Endothelial cell of umbilical vein (primary cell): ENCODE results near the gene CATSPER4. TPM values are rescaled to one million over a fixed set of nuclear protein-coding genes. Genes with fewer than 3 reads are reported as not detected.

Experiments
- BruUV-seq: library from RNA; stranded (reverse); fragments of 400-500 nt; replicated peaks from 2 replicates; lab custom pipeline; 2021; lab: Mats Ljungman, UMichigan
- CTCF ChIA-PET: fragments of 300-600, 350-600 bp; sonication (Branson Sonifier 250); formaldehyde crosslinking; loops from one replicate; lab custom pipeline; 2021; ENCODE audit warnings: antibody characterized with exemption, inconsistent platforms; lab: Charles Lee
- POLR2A ChIA-PET: fragments of 300-600, 350-600 bp; sonication (Branson Sonifier 250); formaldehyde crosslinking; loops from one replicate; lab custom pipeline; 2021; ENCODE audit warnings: antibody characterized with exemption, inconsistent platforms; lab: Charles Lee
- DNase-seq: peaks from one replicate; pipeline ENCODE4 v3.0.0-alpha.2; 2011; ENCODE audit warnings: low read depth, low spot score
- FAIRE-seq: peaks from 2 replicates; lab custom pipeline; 2011; peaks lifted over from hg19 to GRCh38; lab: Jason Lieb, UNC
- H2AFZ ChIP-seq: 2 replicates; pipeline ENCODE4 v1.6.0; 2012; ENCODE audit warnings: low read depth, low read length, control low read depth, inconsistent platforms
- H3K27ac ChIP-seq: 2 replicates; pipeline ENCODE4 v1.5.1; 2011; ENCODE audit warnings: low read depth, mild to moderate bottlenecking, control low read depth, low read length, moderate library complexity; ENCODE audit not compliant: insufficient read depth
- H3K27me3 ChIP-seq, 2 experiments: 2 replicates each; pipeline versions ENCODE4 v1.6.0 to v1.6.1; 2011; ENCODE audit warnings: low read length in 2 of 2, mixed read lengths in 1 of 2; ENCODE audit not compliant: control insufficient read depth in 2 of 2, insufficient read depth in 2 of 2
- H3K36me3 ChIP-seq, 2 experiments: 2 replicates in 1 of 2; 3 replicates in 1 of 2; pipeline ENCODE4 v1.5.1; 2011; ENCODE audit warnings: low read length in 2 of 2, mild to moderate bottlenecking in 1 of 2, moderate library complexity in 1 of 2; ENCODE audit not compliant: control insufficient read depth in 2 of 2, insufficient read depth in 2 of 2; ENCODE audit errors: extremely low read depth in 1 of 2
- H3K4me1 ChIP-seq: 3 replicates; pipeline ENCODE4 v1.5.1; 2011; ENCODE audit warnings: mild to moderate bottlenecking, low read length; ENCODE audit not compliant: control insufficient read depth, insufficient read depth; ENCODE audit errors: extremely low read depth
- H3K4me2 ChIP-seq: 2 replicates; pipeline ENCODE4 v1.6.1; 2011; ENCODE audit warnings: low read length, control low read depth, mixed read lengths; ENCODE audit not compliant: insufficient read depth
- H3K4me3 ChIP-seq, 3 experiments: fragments of 200-600 bp in 1 of 3; sonication (generic), shearing (Covaris generic) in 1 of 3; replicated peaks in 1 of 3; 2 replicates each; pipeline ENCODE4 v1.5.1; 2011 to 2016; ENCODE audit warnings: control low read depth in 3 of 3, low read length in 3 of 3, mild to moderate bottlenecking in 2 of 3, inconsistent platforms in 1 of 3, low read depth in 1 of 3, moderate library complexity in 1 of 3; ENCODE audit not compliant: insufficient read depth in 1 of 3
- H3K79me2 ChIP-seq: 2 replicates; pipeline ENCODE4 v1.6.0; 2012; ENCODE audit warnings: low read length, inconsistent platforms; ENCODE audit not compliant: control insufficient read depth, insufficient read depth
- H3K9ac ChIP-seq: replicated peaks from 2 replicates; pipeline ENCODE3; 2011; ENCODE audit warnings: low read length, control low read depth; ENCODE audit not compliant: insufficient read depth; ENCODE audit errors: extremely low read depth
- H3K9me1 ChIP-seq: replicated peaks from 3 replicates; pipeline ENCODE4 v1.6.0; 2011; ENCODE audit warnings: mild to moderate bottlenecking, low read length; ENCODE audit not compliant: control insufficient read depth, insufficient read depth; ENCODE audit errors: extremely low read depth
- H3K9me3 ChIP-seq: replicated peaks from 2 replicates; pipeline ENCODE4 v1.5.1; 2012; ENCODE audit warnings: low read length, inconsistent platforms; ENCODE audit not compliant: control insufficient read depth, insufficient read depth
- H4K20me1 ChIP-seq: replicated peaks from 2 replicates; pipeline ENCODE3; 2011; ENCODE audit warnings: mild to moderate bottlenecking, low read length; ENCODE audit not compliant: control insufficient read depth, insufficient read depth; ENCODE audit errors: extremely low read depth
- CTCF ChIP-seq, 2 donors: IDR thresholded peaks; 1 replicate in 1 of 2; 2 replicates in 1 of 2; pipeline ENCODE4 v1.5.1; 2011; ENCODE audit warnings: low read length in 2 of 2, mild to moderate bottlenecking in 2 of 2, moderate library complexity in 2 of 2, control low read depth in 1 of 2, inconsistent platforms in 1 of 2, low read depth in 1 of 2; ENCODE audit not compliant: insufficient read depth in 1 of 2; ENCODE audit errors: extremely low read depth in 1 of 2
- EZH2 ChIP-seq: IDR thresholded peaks from 2 replicates; pipeline ENCODE4 v1.6.1; 2012; ENCODE audit warnings: borderline replicate concordance, low read depth, mild to moderate bottlenecking, moderate library complexity, low read length, inconsistent platforms; ENCODE audit not compliant: severe bottlenecking
- FOS ChIP-seq: IDR thresholded peaks from 2 replicates; pipeline ENCODE4 v1.6.1; 2011; ENCODE audit warnings: mild to moderate bottlenecking, low read length, moderate library complexity, borderline replicate concordance; ENCODE audit not compliant: insufficient read depth
- GATA2 ChIP-seq: IDR thresholded peaks from 2 replicates; pipeline ENCODE4 v1.7.0; 2011; ENCODE audit warnings: low read depth, mild to moderate bottlenecking, moderate library complexity, mixed read lengths, low read length; ENCODE audit not compliant: insufficient read length, insufficient read depth
- JUN ChIP-seq: IDR thresholded peaks from 2 replicates; pipeline ENCODE4 v1.6.1; 2011; ENCODE audit warnings: borderline replicate concordance, low read depth; ENCODE audit not compliant: insufficient read length, insufficient read depth
- MAX ChIP-seq: IDR thresholded peaks from 2 replicates; pipeline ENCODE4 v1.6.1; 2011; ENCODE audit not compliant: insufficient read depth, insufficient read length
- MYC ChIP-seq: IDR thresholded peaks from one replicate; pipeline ENCODE4 v1.6.1; 2011; ENCODE audit warnings: mild to moderate bottlenecking, low read depth, low read length
- POLR2A ChIP-seq: IDR thresholded peaks from 2 replicates; pipeline ENCODE4 v1.6.1; 2012; ENCODE audit warnings: low read depth, mild to moderate bottlenecking, control low read depth, low read length
- POLR2AphosphoS5 ChIP-seq: IDR thresholded peaks from 2 replicates; pipeline ENCODE4 v1.6.1; 2012; ENCODE audit warnings: low read depth, mild to moderate bottlenecking, control low read depth, low read length, moderate library complexity; ENCODE audit not compliant: insufficient read depth
- dilution Hi-C: fragments of 300-500 bp; cut with MboI; formaldehyde crosslinking; loops from one replicate; pipeline ENCODE4 v1.15.0; 2019; ENCODE audit warnings: low sequenced_read_pairs; ENCODE audit not compliant: extremely low pct_ligation_motif_present
- intact Hi-C: fragments of 100-400 bp; cut with micrococcal nuclease; formaldehyde crosslinking; loops from one replicate; pipeline ENCODE4 v1.10.0; 2022
- polyA plus RNA-seq, 4 experiments: library from polyadenylated mRNA; depleted of rRNA in 3 of 4; stranded (reverse) in 3 of 4; unstranded in 1 of 4; fragments of >200 nt; gene quantifications; 2 replicates each; pipeline versions ENCODE4 v1.2.1 to v1.2.3, GENCODE V29; 2011 to 2012; ENCODE audit warnings: missing spikeins in 1 of 4
- total RNA-seq: library from RNA; stranded (reverse); gene quantifications from 2 replicates; pipeline ENCODE4 v1.2.3, GENCODE V29; 2021

The CATSPER4 gene
- total and polyA plus RNA-seq, 2 donors (not counting 3 experiments of a cell fraction or from before 2014, with no cell fraction given), result not detected

- Histone ChIP-seq H3K27ac (no peak overlapping the region), H3K27me3 (no peaks in the 10 kb centered on the region), H3K4me3 (no peak overlapping the region), H3K36me3 (no peaks in the 10 kb centered on the region), H3K79me2 (no peaks in the 10 kb centered on the region), H3K4me1 (no peaks in the 10 kb centered on the region), H3K9me1 (no peaks in the 10 kb centered on the region), H4K20me1 (no peaks in the 10 kb centered on the region), H3K9me3 (no peaks in the 10 kb centered on the region), H3K4me2 (no peak overlapping the region), H2AFZ (no peak overlapping the region), H3K9ac (no peak overlapping the region)
- DNase-seq (no peak), FAIRE-seq (no peak)
- intact Hi-C loops, result no loop called here
- TF ChIP-seq GATA2, result no peak
- no peak for TF ChIP-seq CTCF (IDR thresholded peaks at IDR 0.05; ENCODE audit: extremely low read depth in 1 of 2, insufficient read depth in 1 of 2, low read depth in 1 of 2, low read length in 2 of 2)
- dilution Hi-C loops, result no loop called here
- BruUV-seq, result no TSS peak
- CTCF ChIA-PET, result interaction anchor here (1.4 kb wide), 1 partner anchor 53 kb away, joined by 4 read pairs; the partner anchor contains the start of gene CEP85
- POLR2A ChIA-PET, result no interaction called here
Measured at GRCh38 chr1:26181586-26182382, 8.6 kb upstream of the CATSPER4 start.

GRCh38 chr1:26182383-26182696 lies 8.1 kb upstream of the CATSPER4 start:
- POLR2A ChIA-PET, result no interaction called here
- BruUV-seq, result no TSS peak
- no peaks in the 10 kb centered on the region for H3K36me3 ChIP-seq
- FAIRE-seq (no peak), DNase-seq (no peak)
- no peaks in the 10 kb centered on the region for H3K9me3 ChIP-seq
- CTCF ChIA-PET, result interaction anchor here (1.0 kb wide), 1 partner anchor 52 kb away, joined by 3 read pairs; the partner anchor contains the start of gene CEP85
- H3K27me3 ChIP-seq, result no peaks in the 10 kb centered on the region
- no peak overlapping the region for H3K9ac ChIP-seq
- no peaks in the 10 kb centered on the region for H3K9me1 ChIP-seq
- no peak overlapping the region for H2AFZ ChIP-seq
- no peak overlapping the region for H3K27ac ChIP-seq
- H4K20me1 ChIP-seq, result no peaks in the 10 kb centered on the region
- H3K4me1 ChIP-seq, result no peaks in the 10 kb centered on the region
- intact Hi-C loops (no loop called here), dilution Hi-C loops (no loop called here)
- H3K4me3 ChIP-seq, result no peak overlapping the region
- H3K79me2 ChIP-seq, result no peaks in the 10 kb centered on the region
- TF ChIP-seq JUN (no peak), POLR2A (no peak), FOS (no peak), EZH2 (no peak), MAX (no peak), MYC (no peak), CTCF (IDR thresholded peaks at IDR 0.05; ENCODE audit: extremely low read depth in 1 of 2, insufficient read depth in 1 of 2, low read depth in 1 of 2, low read length in 2 of 2) (no peak), GATA2 (no peak), POLR2AphosphoS5 (no peak)
- no peak overlapping the region for H3K4me2 ChIP-seq
